Lung (tissue), 12 donors: Measurements from ENCODE around the gene SLC12A1. TPM values are rescaled to one million over a fixed set of nuclear protein-coding genes. Genes with fewer than 3 reads are reported as not detected.
A peak's percentile ranks its signal among the peaks of the same experiment; 100 is the strongest.

Experiments
- ATAC-seq: fragments of 200-7000 bp; cut with Tn5 transposase; one replicate; pipeline ENCODE4 v1.9.1; 2020; ENCODE audit warnings: moderate number of reproducible peaks; ENCODE audit not compliant: insufficient read depth, low FRiP score
- DNase-seq, 3 donors: peaks; one replicate each; pipeline ENCODE4 v3.0.0-alpha.2; 2013 to 2017
- H3K27ac ChIP-seq, 2 donors: one replicate each; pipeline ENCODE4 v1.5.1; 2013; ENCODE audit warnings: mild to moderate bottlenecking in 2 of 2, moderate library complexity in 2 of 2, control low read depth in 1 of 2, inconsistent platforms in 1 of 2, low read depth in 1 of 2, low read length in 1 of 2
- H3K27me3 ChIP-seq, 3 donors: one replicate each; pipeline ENCODE4 v1.5.1; 2013; ENCODE audit warnings: low read length in 2 of 3; ENCODE audit not compliant: control insufficient read depth in 3 of 3, insufficient read depth in 3 of 3
- H3K36me3 ChIP-seq, 4 donors: one replicate each; pipeline ENCODE4 v1.5.1; 2013; ENCODE audit warnings: low read length in 4 of 4, mild to moderate bottlenecking in 1 of 4, moderate library complexity in 1 of 4; ENCODE audit not compliant: control insufficient read depth in 4 of 4, insufficient read depth in 4 of 4
- H3K4me1 ChIP-seq, 5 donors: one replicate each; pipeline ENCODE4 v1.5.1; 2013; ENCODE audit warnings: low read length in 5 of 5, mild to moderate bottlenecking in 2 of 5, moderate library complexity in 1 of 5; ENCODE audit not compliant: control insufficient read depth in 5 of 5, insufficient read depth in 5 of 5
- H3K4me3 ChIP-seq: one replicate; pipeline ENCODE4 v1.5.1; 2013; ENCODE audit warnings: mild to moderate bottlenecking, control low read depth, moderate library complexity
- H3K9ac ChIP-seq, 2 donors: one replicate each; pipeline ENCODE4 v1.5.1; 2013; ENCODE audit warnings: low read length in 2 of 2, control low read depth in 1 of 2; ENCODE audit not compliant: insufficient read depth in 1 of 2
- H3K9me3 ChIP-seq, 4 donors: one replicate each; pipeline ENCODE4 v1.5.1; 2013; ENCODE audit warnings: low read length in 3 of 4, mild to moderate bottlenecking in 1 of 4, moderate library complexity in 1 of 4; ENCODE audit not compliant: control insufficient read depth in 4 of 4, insufficient read depth in 3 of 4
- WGBS, 2 donors: extraction: QIAGEN DNeasy Blood & Tissue Kit; methylation state at CpG; one replicate each; pipeline ENCODE4 v1.1.7; 2013; 5-methylcytosine and 5-hydroxymethylcytosine counted together
- polyA plus RNA-seq, 2 donors: library from polyadenylated mRNA; stranded (reverse); fragments of 200-250 nt; gene quantifications; one replicate each; pipeline ENCODE4 v1.2.1, GENCODE V29; 2013
- total RNA-seq, 2 donors: library from RNA; depleted of rRNA in 1 of 2; stranded (reverse); fragments of >200 nt in 1 of 2; gene quantifications; one replicate each; pipeline ENCODE4 v1.2.1, GENCODE V29; 2014 to 2021
- TF ChIP-seq, protein P1 (sequence below): IDR thresholded peaks from 2 replicates; pipeline ENCODE4 v1.5.1; 2012; ENCODE audit warnings: mild to moderate bottlenecking; ENCODE audit errors: control extremely low read depth, extremely low read depth
- donor health status: control.
- donor health status: control.
- donor health status: Bipolar disorder and iron deficiency.
- donor health status: healthy.
- donor health status: DM: yes; HTN: yes; CAD: no.

The SLC12A1 gene
- total and polyA plus RNA-seq, 4 donors: 0.03 TPM; not detected in 3

- Histone ChIP-seq H3K27me3 (no peaks in the 10 kb centered on the region), H3K36me3 (no peaks in the 10 kb centered on the region), H3K27ac (no peak overlapping the region), H3K9ac (no peak overlapping the region), H3K9me3 (no peaks in the 10 kb centered on the region), H3K4me3 (no peak overlapping the region), H3K4me1 (no peaks in the 10 kb centered on the region)
- TF ChIP-seq, protein P1, sequence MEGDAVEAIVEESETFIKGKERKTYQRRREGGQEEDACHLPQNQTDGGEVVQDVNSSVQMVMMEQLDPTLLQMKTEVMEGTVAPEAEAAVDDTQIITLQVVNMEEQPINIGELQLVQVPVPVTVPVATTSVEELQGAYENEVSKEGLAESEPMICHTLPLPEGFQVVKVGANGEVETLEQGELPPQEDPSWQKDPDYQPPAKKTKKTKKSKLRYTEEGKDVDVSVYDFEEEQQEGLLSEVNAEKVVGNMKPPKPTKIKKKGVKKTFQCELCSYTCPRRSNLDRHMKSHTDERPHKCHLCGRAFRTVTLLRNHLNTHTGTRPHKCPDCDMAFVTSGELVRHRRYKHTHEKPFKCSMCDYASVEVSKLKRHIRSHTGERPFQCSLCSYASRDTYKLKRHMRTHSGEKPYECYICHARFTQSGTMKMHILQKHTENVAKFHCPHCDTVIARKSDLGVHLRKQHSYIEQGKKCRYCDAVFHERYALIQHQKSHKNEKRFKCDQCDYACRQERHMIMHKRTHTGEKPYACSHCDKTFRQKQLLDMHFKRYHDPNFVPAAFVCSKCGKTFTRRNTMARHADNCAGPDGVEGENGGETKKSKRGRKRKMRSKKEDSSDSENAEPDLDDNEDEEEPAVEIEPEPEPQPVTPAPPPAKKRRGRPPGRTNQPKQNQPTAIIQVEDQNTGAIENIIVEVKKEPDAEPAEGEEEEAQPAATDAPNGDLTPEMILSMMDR: no peak
- WGBS, 2 donors: 58 to 77% methylated on average over 1 of the region's 1 CpG
- DNase-seq (no peak), ATAC-seq (no peak)
Measured at GRCh38 chr15:48244921-48245320, 38.8 kb downstream of the SLC12A1 start.

DNA sequence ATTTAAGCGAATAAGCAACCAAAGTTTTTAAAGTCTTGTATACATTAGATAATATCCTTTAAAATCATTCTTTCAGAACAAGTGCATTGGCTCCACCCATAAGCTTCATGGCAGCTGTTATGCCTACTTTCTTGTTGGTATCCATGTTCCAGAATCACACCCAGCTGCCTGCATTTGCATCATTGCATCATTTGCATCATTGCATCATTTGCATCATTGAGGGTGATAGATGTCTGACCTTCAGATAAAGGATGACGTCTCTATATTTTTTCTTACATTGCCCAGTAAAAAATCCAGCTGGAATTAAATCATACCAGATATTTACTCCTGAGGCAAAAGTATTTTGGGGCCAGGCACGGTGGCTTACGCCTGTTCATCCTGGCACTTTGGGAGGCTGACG, 42.3 kb downstream of the SLC12A1 start:
- DNase-seq (no peak), ATAC-seq (no peak)
- no peaks in the 10 kb centered on the region for H3K27me3 ChIP-seq
- H3K9me3 ChIP-seq: no peaks in the 10 kb centered on the region
- TF ChIP-seq, protein P1: no peak
- H3K4me1 ChIP-seq: no peaks in the 10 kb centered on the region
- H3K36me3 ChIP-seq: no peaks in the 10 kb centered on the region
- 69 to 93% methylated on average over 5 of the region's 5 CpGs for WGBS, 2 donors
- H3K9ac ChIP-seq: no peak overlapping the region
- H3K27ac ChIP-seq: no peak overlapping the region
- no peak overlapping the region for H3K4me3 ChIP-seq

DNA sequence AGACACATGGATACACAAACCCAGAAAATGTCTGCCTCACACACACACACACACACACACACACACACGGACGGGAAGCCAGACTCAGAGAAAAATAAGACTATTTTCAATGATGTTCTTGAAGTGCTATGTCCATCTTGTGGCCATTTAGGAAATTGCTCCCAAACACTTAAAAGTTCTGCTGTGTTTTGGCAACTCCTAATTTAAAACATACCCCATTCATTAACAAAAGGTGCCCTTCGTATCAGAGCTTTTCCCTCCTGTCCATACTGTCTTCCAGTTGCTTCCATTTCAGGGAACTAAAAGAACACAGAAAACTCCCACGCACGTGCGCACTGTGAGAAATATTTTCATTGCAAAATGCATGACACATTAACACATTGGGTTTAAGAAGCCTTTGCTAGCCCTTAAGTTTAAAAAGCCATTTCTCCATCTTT, 44.6 kb downstream of the SLC12A1 start:
- no peak overlapping the region for H3K9ac ChIP-seq
- TF ChIP-seq, protein P1: no peak
- WGBS, 2 donors: 39 to 42% methylated on average over 6 of the region's 6 CpGs
- H3K27me3 ChIP-seq: no peaks in the 10 kb centered on the region
- ATAC-seq (no peak), DNase-seq (peak; percentile 74 to 90 (median 77))
- H3K27ac ChIP-seq: no peak overlapping the region
- no peaks in the 10 kb centered on the region for H3K36me3 ChIP-seq
- no peaks in the 10 kb centered on the region for H3K4me1 ChIP-seq
- H3K4me3 ChIP-seq: no peak overlapping the region
- H3K9me3 ChIP-seq: no peaks in the 10 kb centered on the region

GRCh38 chr15:48253172-48253571, 47.1 kb downstream of the SLC12A1 start:
- H3K36me3 ChIP-seq: no peaks in the 10 kb centered on the region
- DNase-seq: no peak
- 63 to 71% methylated on average over 4 of the region's 4 CpGs for WGBS, 2 donors
- H3K27me3 ChIP-seq: no peaks in the 10 kb centered on the region
- H3K4me1 ChIP-seq: no peaks in the 10 kb centered on the region
- no peak overlapping the region for H3K4me3 ChIP-seq
- no peaks in the 10 kb centered on the region for H3K9me3 ChIP-seq
- TF ChIP-seq, protein P1: no peak
- ATAC-seq: no peak
- no peak overlapping the region for H3K27ac ChIP-seq
- H3K9ac ChIP-seq: no peak overlapping the region
